ENCODE results near the gene MGME1. TPM values are rescaled to one million over a fixed set of nuclear protein-coding genes. Genes with fewer than 3 reads are reported as not detected.

Gene MGME1
- total RNA-seq, 2 donors from 2014 or later, result 31.9 to 33.9 TPM

DNA sequence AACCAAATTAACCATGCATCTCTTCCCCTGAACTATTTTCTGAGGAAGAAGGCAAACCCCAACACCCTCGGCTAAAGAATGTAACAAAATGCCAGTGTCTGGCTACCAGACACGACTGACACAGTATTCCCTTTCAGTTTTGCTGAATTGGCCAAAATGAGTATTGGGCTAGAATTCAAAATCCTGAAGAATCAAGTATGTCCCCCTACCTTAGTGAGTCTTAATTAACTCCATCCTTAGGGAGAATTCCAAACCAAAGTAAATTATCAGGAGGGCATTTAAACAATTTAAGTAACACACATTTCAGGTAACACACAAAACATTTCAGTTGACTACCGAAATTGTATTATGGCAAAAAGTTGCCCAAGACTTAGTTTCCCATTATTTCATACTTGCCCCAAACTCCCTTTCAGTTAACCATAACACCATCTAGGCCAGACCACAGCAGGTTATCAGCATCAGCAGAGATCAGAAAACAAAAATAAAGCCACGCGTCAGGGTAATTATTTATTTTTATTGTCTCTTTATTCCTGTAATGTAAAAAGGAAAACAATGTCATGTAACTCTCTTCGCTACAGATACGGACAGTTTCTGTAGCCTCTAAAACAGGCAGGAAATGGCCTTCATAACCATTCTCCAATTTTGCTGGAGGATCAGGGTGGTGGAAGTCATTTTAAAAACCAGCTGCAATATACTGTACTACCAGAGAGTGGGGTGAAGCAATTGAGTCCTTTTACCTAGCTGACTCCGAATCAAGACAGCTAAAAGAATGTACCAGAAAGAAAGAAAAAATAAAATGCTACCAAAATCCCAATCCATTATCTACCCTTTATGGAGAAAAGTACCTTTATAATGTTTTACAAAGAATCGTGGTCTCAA lies 2.1 kb upstream of the MGME1 start:
- Mint-ChIP-seq H3K9me3 (no peaks in the 10 kb centered on the region), H3K36me3 (peaks cover 61 to 76% of the 10 kb centered on the region in 2 donors), H3K27ac (peak overlapping the region; percentile 97)
- ATAC-seq (no peak), DNase-seq (ENCODE audit: low spot score in 2 of 2) (no peak)

GRCh38 chr20:17967521-17968365 lies 1.1 kb upstream of the MGME1 start:
- Mint-ChIP-seq H3K36me3 (peaks cover 66 to 81% of the 10 kb centered on the region in 2 donors), H3K27ac (peak overlapping the region; percentile 97), H3K9me3 (no peaks in the 10 kb centered on the region)
- DNase-seq (ENCODE audit: low spot score in 2 of 2), result peak in 1 of 2 donors; percentile 44
- ATAC-seq, result no peak

DNA sequence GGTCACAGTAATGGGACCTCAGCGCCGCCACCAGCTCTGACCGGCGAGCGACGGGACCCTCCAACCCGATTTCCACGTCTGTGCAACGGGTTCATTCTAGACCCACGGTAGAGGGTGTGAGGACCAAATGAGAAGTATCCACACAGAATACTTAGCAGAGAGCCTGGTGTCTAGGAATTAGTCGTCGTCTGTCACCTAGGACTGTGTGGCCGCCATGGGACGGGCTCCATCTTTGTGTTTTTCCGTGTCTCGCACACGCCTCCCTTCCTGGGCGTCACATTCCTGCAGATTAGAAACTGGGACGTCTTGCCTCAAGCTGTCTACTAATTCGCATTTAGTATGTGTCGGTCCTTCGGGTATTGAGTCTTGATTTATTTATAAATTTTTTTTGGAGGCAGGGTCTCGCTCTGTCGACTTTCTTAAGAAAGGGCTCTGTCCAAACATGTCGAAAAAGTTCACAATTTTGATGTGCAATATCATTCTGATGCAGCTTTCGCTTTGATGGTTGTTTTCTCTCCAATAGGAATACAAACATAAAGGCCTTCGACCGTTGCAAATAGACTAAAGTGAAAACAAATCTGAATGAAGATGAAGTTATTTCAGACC lies 563 bp downstream of the MGME1 start:
- peak; percentile 36 to 39 for ATAC-seq
- H3K9me3 Mint-ChIP-seq, result no peaks in the 10 kb centered on the region
- DNase-seq (ENCODE audit: low spot score in 2 of 2), result no peak
- peaks cover 63 to 76% of the 10 kb centered on the region in 2 donors for H3K36me3 Mint-ChIP-seq
- H3K27ac Mint-ChIP-seq, result peak overlapping the region; percentile 97 to 98

DNA sequence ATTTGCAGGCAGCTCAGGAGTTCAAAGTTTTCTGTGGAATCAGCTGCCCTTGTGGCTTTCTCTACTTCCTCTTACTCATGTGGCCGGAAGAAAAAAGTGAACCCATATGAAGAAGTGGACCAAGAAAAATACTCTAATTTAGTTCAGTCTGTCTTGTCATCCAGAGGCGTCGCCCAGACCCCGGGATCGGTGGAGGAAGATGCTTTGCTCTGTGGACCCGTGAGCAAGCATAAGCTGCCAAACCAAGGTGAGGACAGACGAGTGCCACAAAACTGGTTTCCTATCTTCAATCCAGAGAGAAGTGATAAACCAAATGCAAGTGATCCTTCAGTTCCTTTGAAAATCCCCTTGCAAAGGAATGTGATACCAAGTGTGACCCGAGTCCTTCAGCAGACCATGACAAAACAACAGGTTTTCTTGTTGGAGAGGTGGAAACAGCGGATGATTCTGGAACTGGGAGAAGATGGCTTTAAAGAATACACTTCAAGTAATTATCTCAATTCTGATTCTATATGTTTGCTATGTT lies 1.1 kb downstream of the MGME1 start:
- Mint-ChIP-seq H3K36me3 (peaks cover 57 to 70% of the 10 kb centered on the region in 2 donors), H3K27ac (peak overlapping the region; percentile 97 to 98), H3K9me3 (no peaks in the 10 kb centered on the region)
- peak in 1 of 2 donors; percentile 13 for ATAC-seq
- peak in 1 of 2 donors; percentile 13 for DNase-seq (ENCODE audit: low spot score in 2 of 2)

DNA sequence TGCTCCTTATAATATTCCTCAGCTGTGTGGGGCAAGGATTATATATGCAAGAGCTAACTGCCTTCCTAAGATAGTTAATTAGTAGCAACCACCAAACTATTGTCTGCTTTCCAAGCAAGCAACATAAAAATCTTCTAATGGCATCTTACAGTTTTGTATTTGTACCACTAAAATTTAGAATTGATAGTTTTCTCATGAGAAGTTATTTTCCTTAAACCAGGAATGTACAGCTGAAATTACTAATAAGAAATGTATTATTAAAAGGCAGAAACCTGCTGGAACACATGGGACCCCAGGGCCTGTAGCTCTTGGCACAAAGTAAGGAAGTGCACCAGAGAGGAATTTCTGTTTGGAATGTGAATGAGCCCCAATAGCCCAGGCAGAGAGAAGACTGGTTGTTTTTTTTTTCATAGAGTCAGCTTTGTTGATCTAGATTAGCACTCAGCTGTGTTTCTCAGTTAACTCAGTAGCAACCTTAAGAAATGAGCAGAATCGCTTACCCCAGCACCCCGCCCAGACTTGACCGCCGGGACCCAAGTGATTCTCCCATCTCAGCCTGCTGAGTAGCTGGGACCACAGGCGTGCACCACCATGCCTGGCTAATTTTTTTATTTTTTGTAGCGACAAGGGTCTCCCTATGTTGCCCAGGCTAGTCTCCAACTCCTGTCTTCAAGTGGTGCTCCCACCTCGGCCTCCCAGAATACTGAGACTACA lies 2.6 kb downstream of the MGME1 start:
- H3K9me3 Mint-ChIP-seq, result no peaks in the 10 kb centered on the region
- H3K27ac Mint-ChIP-seq, result peak overlapping the region in 1 of 2 donors; percentile 22
- no peak for ATAC-seq
- peaks cover 45 to 64% of the 10 kb centered on the region in 2 donors for H3K36me3 Mint-ChIP-seq
- DNase-seq (ENCODE audit: low spot score in 2 of 2), result no peak

- Mint-ChIP-seq H3K27ac (no peak overlapping the region), H3K36me3 (peaks cover 41 to 57% of the 10 kb centered on the region in 2 donors), H3K9me3 (no peaks in the 10 kb centered on the region)
- no peak for DNase-seq (ENCODE audit: low spot score in 2 of 2)
- ATAC-seq, result no peak
Observed at GRCh38 chr20:17972121-17972520, 3.3 kb downstream of the MGME1 start.

GRCh38 chr20:17976305-17976704 lies 7.5 kb downstream of the MGME1 start:
- DNase-seq (ENCODE audit: low spot score in 2 of 2) (no peak), ATAC-seq (no peak)
- no peaks in the 10 kb centered on the region for H3K9me3 Mint-ChIP-seq
- no peak overlapping the region for H3K27ac Mint-ChIP-seq
- H3K36me3 Mint-ChIP-seq, result peaks cover 15 to 29% of the 10 kb centered on the region in 2 donors

DNA sequence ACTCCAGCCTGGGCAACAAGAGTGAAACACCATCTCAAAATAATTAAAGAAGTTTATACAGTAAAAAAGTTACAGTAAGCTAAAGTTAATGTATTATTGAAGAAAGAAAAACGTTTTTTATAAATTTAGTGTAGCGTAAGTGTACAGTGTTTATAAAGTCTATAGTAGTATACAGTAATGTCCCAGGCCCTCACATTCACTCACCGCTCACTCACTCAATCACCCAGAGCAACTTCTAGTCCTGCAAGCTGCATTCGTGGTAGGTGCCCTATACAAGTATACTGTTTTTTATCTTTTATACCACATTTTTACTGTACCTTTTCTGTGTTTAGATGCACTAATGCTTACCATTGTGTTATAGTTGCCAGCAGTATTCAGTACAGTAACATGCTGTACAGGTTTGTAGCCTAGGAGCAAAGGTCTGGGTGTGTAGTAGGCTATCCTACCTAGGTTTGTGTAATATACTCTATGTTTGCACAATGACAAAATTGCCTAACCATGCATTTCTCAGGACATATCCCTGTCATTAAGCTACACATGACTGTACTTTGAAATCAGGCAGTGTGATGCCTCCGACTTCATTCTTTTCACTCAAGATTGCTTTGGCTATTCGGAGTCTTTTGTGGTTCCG lies 16.7 kb downstream of the MGME1 start:
- DNase-seq (ENCODE audit: low spot score in 2 of 2), result no peak
- ATAC-seq, result no peak
- no peaks in the 10 kb centered on the region for H3K9me3 Mint-ChIP-seq
- H3K27ac Mint-ChIP-seq, result no peak overlapping the region
- peaks cover 20 to 31% of the 10 kb centered on the region in 2 donors for H3K36me3 Mint-ChIP-seq

GRCh38 chr20:17987988-17988387 lies 19.2 kb downstream of the MGME1 start:
- Mint-ChIP-seq H3K27ac (no peak overlapping the region), H3K9me3 (no peaks in the 10 kb centered on the region), H3K36me3 (peaks cover 15 to 35% of the 10 kb centered on the region in 2 donors)
- no peak for DNase-seq (ENCODE audit: low spot score in 2 of 2)
- ATAC-seq, result peak in 1 of 2 donors; percentile 5

DNA sequence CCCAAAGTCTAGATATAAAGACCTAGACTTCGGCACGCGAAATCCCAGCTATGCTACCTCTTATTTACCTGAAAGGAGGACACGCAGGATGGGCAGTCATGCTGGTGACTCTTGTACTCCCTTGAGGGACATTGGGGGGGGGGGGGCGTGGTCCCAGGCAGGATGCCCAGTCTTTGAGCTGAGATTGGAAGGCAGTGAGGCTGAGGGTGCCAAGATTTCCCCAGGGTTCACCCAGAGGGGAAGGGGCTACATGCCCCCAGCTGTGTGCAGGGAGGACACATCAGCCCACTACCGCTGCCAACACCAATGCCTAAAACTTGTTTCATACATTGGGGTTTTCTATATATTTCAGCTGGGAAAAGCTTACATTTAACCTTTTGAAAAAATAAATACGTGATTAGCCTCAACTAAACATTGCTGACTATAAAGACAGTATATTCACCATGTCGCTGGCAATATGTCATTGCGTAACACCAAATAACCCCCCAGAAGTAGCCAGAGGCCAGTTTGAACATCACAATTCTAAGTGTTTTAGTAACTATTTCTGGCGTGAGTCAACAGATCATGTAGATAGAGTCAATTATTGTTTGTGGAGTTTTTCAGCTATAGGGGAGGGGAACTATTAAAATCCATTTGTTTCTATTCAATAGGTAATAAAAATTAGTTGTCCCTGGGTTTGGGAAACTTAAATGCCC lies 21.6 kb downstream of the MGME1 start:
- no peaks in the 10 kb centered on the region for H3K9me3 Mint-ChIP-seq
- no peak for ATAC-seq

GRCh38 chr20:17992224-17992637 lies 23.4 kb downstream of the MGME1 start:
- Mint-ChIP-seq H3K9me3 (no peaks in the 10 kb centered on the region), H3K27ac (peak overlapping the region; percentile 47 to 77), H3K36me3 (peaks cover 5 to 26% of the 10 kb centered on the region in 2 donors)
- ATAC-seq, result peak; percentile 85 to 91
- DNase-seq (ENCODE audit: low spot score in 2 of 2), result peak; percentile 44 to 64

More for the DNA sequence above, 21.6 kb downstream of the MGME1 start:
- Mint-ChIP-seq H3K36me3 (peaks cover 5 to 28% of the 10 kb centered on the region in 2 donors), H3K27ac (no peak overlapping the region)
- DNase-seq (ENCODE audit: low spot score in 2 of 2), result no peak

- DNase-seq (ENCODE audit: low spot score in 2 of 2), result no peak
- peak; percentile 18 to 38 for ATAC-seq
Observed at GRCh38 chr20:17992847-17993513, 24.2 kb downstream of the MGME1 start.

DNA sequence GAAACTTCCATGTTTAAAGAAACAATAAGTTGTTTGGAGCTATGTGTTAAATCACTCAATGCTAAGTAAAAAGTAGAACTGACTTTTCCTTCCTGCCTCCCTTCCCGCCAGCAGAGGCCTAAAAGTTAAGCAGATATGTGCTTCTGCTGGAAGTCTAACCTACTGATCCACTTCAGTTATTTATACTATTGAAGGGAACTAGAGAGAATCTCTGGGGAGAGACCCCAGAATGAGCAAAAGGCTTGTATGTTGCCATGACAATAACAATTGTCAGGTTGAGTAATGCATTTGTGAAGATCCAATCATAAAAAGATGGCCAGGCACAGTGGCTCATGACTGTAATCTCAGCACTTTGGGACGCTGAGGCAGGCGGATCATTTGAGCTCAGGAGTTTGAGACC lies 24.7 kb downstream of the MGME1 start:
- Mint-ChIP-seq H3K27ac (peak overlapping the region in 1 of 2 donors; percentile 77), H3K9me3 (no peaks in the 10 kb centered on the region), H3K36me3 (peaks cover 0 to 15% of the 10 kb centered on the region in 2 donors)
- DNase-seq (ENCODE audit: low spot score in 2 of 2) (no peak), ATAC-seq (no peak)

More at GRCh38 chr20:17992847-17993513, 24.2 kb downstream of the MGME1 start:
- Mint-ChIP-seq H3K36me3 (peaks cover under 1 to 18% of the 10 kb centered on the region in 2 donors), H3K9me3 (no peaks in the 10 kb centered on the region), H3K27ac (peak overlapping the region; percentile 24 to 77)

- ATAC-seq (peak; percentile 17 to 39), DNase-seq (ENCODE audit: low spot score in 2 of 2) (peak in 1 of 2 donors; percentile 41)
- no peaks in the 10 kb centered on the region for H3K9me3 Mint-ChIP-seq
- no peak overlapping the region for H3K27ac Mint-ChIP-seq
- no peaks in the 10 kb centered on the region for H3K36me3 Mint-ChIP-seq
Observed at GRCh38 chr20:17995967-17996819, 27.4 kb downstream of the MGME1 start.
